HG02970 (cell line): ENCODE measurements around the gene ZNFX1.
"Not testable (repeated sequence)": the region's sequence is repeated elsewhere in the genome, so short reads cannot be mapped to it uniquely, and the experiment has no call there.

Source experiments
- ATAC-seq: cut with Tn5 transposase; IDR thresholded peaks from one replicate; pipeline ENCODE4 v1.9.1; 2021; ENCODE audit warnings: mild to moderate bottlenecking, moderate library complexity, moderate number of reproducible peaks; ENCODE audit not compliant: unreplicated experiment, low FRiP score

The ZNFX1 gene

GRCh38 chr20:49278036-49278817 is at the start of gene ZNFX1:
ZNFX1 (minus strand) TSS chr20:49278057; CDS start chr20:49275839, 2,218 bp downstream.
- ATAC-seq: peak; percentile 80

GRCh38 chr20:49326026-49326425 is 48.2 kb upstream of the ZNFX1 start:
- no peak for ATAC-seq

GRCh38 chr20:49324306-49324705 is 46.4 kb upstream of the ZNFX1 start:
- no peak for ATAC-seq

- no peak for ATAC-seq
These were observed 45.9 kb upstream of the ZNFX1 start for GRCh38 chr20:49323622-49324238.

GRCh38 chr20:49320460-49320859 is 42.6 kb upstream of the ZNFX1 start:
- ATAC-seq: no peak

- ATAC-seq: no peak
These were observed 41.5 kb upstream of the ZNFX1 start for GRCh38 chr20:49319208-49319809.

- ATAC-seq: no peak
These were observed 40.8 kb upstream of the ZNFX1 start for GRCh38 chr20:49318430-49319207.

GRCh38 chr20:49318091-49318429 is 40.2 kb upstream of the ZNFX1 start:
- ATAC-seq: no peak

- ATAC-seq: no peak
These were observed 38.8 kb upstream of the ZNFX1 start for GRCh38 chr20:49316704-49317103.

GRCh38 chr20:49315580-49315979 is 37.7 kb upstream of the ZNFX1 start:
- ATAC-seq: no peak

- ATAC-seq: not testable (repeated sequence)
These were observed 36.2 kb upstream of the ZNFX1 start for GRCh38 chr20:49314052-49314451.

GRCh38 chr20:49313283-49313682 is 35.4 kb upstream of the ZNFX1 start:
- ATAC-seq: no peak

GRCh38 chr20:49312661-49313060 is 34.8 kb upstream of the ZNFX1 start:
- no peak for ATAC-seq

- no peak for ATAC-seq
These were observed 32.8 kb upstream of the ZNFX1 start for GRCh38 chr20:49310705-49311104.

GRCh38 chr20:49308875-49309274 is 31.0 kb upstream of the ZNFX1 start:
- ATAC-seq: no peak

- no peak for ATAC-seq
These were observed 29.2 kb upstream of the ZNFX1 start for GRCh38 chr20:49306903-49307620.

- ATAC-seq: no peak
These were observed 25.3 kb upstream of the ZNFX1 start for GRCh38 chr20:49303065-49303552.

- no peak for ATAC-seq
These were observed 20.0 kb upstream of the ZNFX1 start for GRCh38 chr20:49297605-49298530.

- ATAC-seq: not testable (repeated sequence)
These were observed 16.3 kb upstream of the ZNFX1 start for GRCh38 chr20:49294002-49294654.
